Measurements from ENCODE around the gene GAMT. TPM values are rescaled to one million over a fixed set of nuclear protein-coding genes. Genes with fewer than 3 reads are reported as not detected.

Gene GAMT
- total RNA-seq, 1 donor from 2014 or later = 7.8 TPM

GRCh38 chr19:1400281-1401137, 833 bp downstream of the GAMT start:
- H3K27me3 ChIP-seq (ENCODE audit: low read depth) = peaks cover 29% of the 10 kb centered on the region
- H3K36me3 ChIP-seq = no peaks in the 10 kb centered on the region
- H3K4me1 ChIP-seq = peaks cover 26% of the 10 kb centered on the region
- intact Hi-C loops (cut with DNase I) = no loop called here
- peak overlapping the region; percentile 71 for H3K4me3 ChIP-seq
- peak; percentile 32 to 34 for ATAC-seq
- H3K27ac ChIP-seq = no peak overlapping the region
- DNase-seq = no peak
- no peak for TF ChIP-seq CTCF (IDR thresholded peaks at IDR 0.05)
- H3K9me3 ChIP-seq = no peaks in the 10 kb centered on the region

GRCh38 chr19:1399745-1400144, 1.6 kb downstream of the GAMT start:
- TF ChIP-seq CTCF (IDR thresholded peaks at IDR 0.05) = no peak
- intact Hi-C loops (cut with DNase I) = no loop called here
- Histone ChIP-seq H3K9me3 (no peaks in the 10 kb centered on the region), H3K4me3 (no peak overlapping the region), H3K27ac (no peak overlapping the region), H3K4me1 (peaks cover 26% of the 10 kb centered on the region), H3K36me3 (no peaks in the 10 kb centered on the region), H3K27me3 (ENCODE audit: low read depth) (peaks cover 29% of the 10 kb centered on the region)
- no peak for DNase-seq
- no peak for ATAC-seq

GRCh38 chr19:1399079-1399478, 2.3 kb downstream of the GAMT start:
- Histone ChIP-seq H3K4me1 (peaks cover 26% of the 10 kb centered on the region), H3K27ac (no peak overlapping the region), H3K27me3 (ENCODE audit: low read depth) (peaks cover 29% of the 10 kb centered on the region), H3K4me3 (no peak overlapping the region), H3K9me3 (no peaks in the 10 kb centered on the region), H3K36me3 (peaks cover 2% of the 10 kb centered on the region)
- no peak for TF ChIP-seq CTCF (IDR thresholded peaks at IDR 0.05)
- DNase-seq (no peak), ATAC-seq (no peak)
- intact Hi-C loops (cut with DNase I) = no loop called here

GRCh38 chr19:1397838-1398237, 3.5 kb downstream of the GAMT start:
- no peak for TF ChIP-seq CTCF (IDR thresholded peaks at IDR 0.05)
- H3K9me3 ChIP-seq = no peaks in the 10 kb centered on the region
- peaks cover 15% of the 10 kb centered on the region for H3K36me3 ChIP-seq
- DNase-seq = no peak
- no peak overlapping the region for H3K27ac ChIP-seq
- ATAC-seq = no peak
- H3K4me3 ChIP-seq = no peak overlapping the region
- H3K27me3 ChIP-seq (ENCODE audit: low read depth) = peaks cover 25% of the 10 kb centered on the region
- peaks cover 24% of the 10 kb centered on the region for H3K4me1 ChIP-seq
- intact Hi-C loops (cut with DNase I) = no loop called here

GRCh38 chr19:1396768-1397679, 4.3 kb downstream of the GAMT start:
- intact Hi-C loops (cut with DNase I) = no loop called here
- H3K9me3 ChIP-seq = no peaks in the 10 kb centered on the region
- DNase-seq (no peak), ATAC-seq (no peak)
- no peak overlapping the region for H3K4me3 ChIP-seq
- H3K27me3 ChIP-seq (ENCODE audit: low read depth) = peaks cover 16% of the 10 kb centered on the region
- H3K27ac ChIP-seq = no peak overlapping the region
- H3K4me1 ChIP-seq = peaks cover 16% of the 10 kb centered on the region
- H3K36me3 ChIP-seq = peaks cover 23% of the 10 kb centered on the region
- TF ChIP-seq CTCF (IDR thresholded peaks at IDR 0.05) = no peak

Data from lower lobe of right lung (tissue), 2 donors.